Measurements from ENCODE around the gene CHRD. TPM values are rescaled to one million over a fixed set of nuclear protein-coding genes. Genes with fewer than 3 reads are reported as not detected.
A peak's percentile ranks its signal among the peaks of the same experiment; 100 is the strongest.

The CHRD gene
- total RNA-seq, 2 experiments from 2014 or later = 0.22 TPM; not detected in 1

- H3K4me3 ChIP-seq (ENCODE audit: low read length) = peak overlapping the region; percentile 94
- Mint-ChIP-seq H3K4me1 (ENCODE audit: low read depth) (peaks cover 26% of the 10 kb centered on the region), H3K9me3 (no peaks in the 10 kb centered on the region), H3K4me3 (peak overlapping the region; percentile 100), H3K36me3 (ENCODE audit: low read depth) (peaks cover 47% of the 10 kb centered on the region), H3K27ac (peak overlapping the region; percentile 97), H3K27me3 (no peaks in the 10 kb centered on the region)
- no peaks in the 10 kb centered on the region for H3K27me3 ChIP-seq (ENCODE audit: control insufficient read depth in 1 of 2, insufficient read depth in 2 of 2, low read length in 2 of 2)
- CTCF ChIA-PET = interaction anchor here (0.7 to 2.6 kb wide), 3 partner anchors 9 to 151 kb away, joined by 3 to 8 read pairs (median 3); no protein-coding TSS in a partner anchor
- DNase-seq (peak; percentile 81 to 98 (median 90)), ATAC-seq (ENCODE audit: poor library complexity) (peak; percentile 72)
- peak; percentile 48 for TF ChIP-seq CTCF (IDR thresholded peaks at IDR 0.05)
- peaks cover 37% of the 10 kb centered on the region for H3K4me1 ChIP-seq (ENCODE audit: insufficient read depth, low read length)
- peak overlapping the region; percentile 71 to 80 for H3K27ac ChIP-seq (ENCODE audit: low read depth in 1 of 2, low read length in 2 of 2)
- no peaks in the 10 kb centered on the region for H3K9me3 ChIP-seq (ENCODE audit: control insufficient read depth in 1 of 2, insufficient read depth in 1 of 2, low read length in 2 of 2)
- intact Hi-C loops (cut with DNase I, micrococcal nuclease) = loop anchor here in 1 of 2 experiments (2.0 to 10.0 kb wide), 4 partner anchors 64 to 468 kb away; partner anchors contain the start of genes ABCF3, ALG3, EEF1AKMT4 and PSMD2
- POLR2A ChIA-PET = interaction anchor here (0.8 to 1.8 kb wide), 6 partner anchors 9 to 162 kb away, joined by 3 to 5 read pairs (median 3); no protein-coding TSS in a partner anchor
- H3K36me3 ChIP-seq (ENCODE audit: insufficient read depth, low read length) = peaks cover 4% of the 10 kb centered on the region
Measured at GRCh38 chr3:184362668-184363546, 16.9 kb upstream of the CHRD start.

GRCh38 chr3:184366619-184367289, 13.1 kb upstream of the CHRD start:
- no peaks in the 10 kb centered on the region for H3K9me3 Mint-ChIP-seq
- no peak for TF ChIP-seq CTCF (IDR thresholded peaks at IDR 0.05)
- Histone ChIP-seq H3K36me3 (ENCODE audit: insufficient read depth, low read length) (peaks cover 21% of the 10 kb centered on the region), H3K27me3 (ENCODE audit: control insufficient read depth in 1 of 2, insufficient read depth in 2 of 2, low read length in 2 of 2) (no peaks in the 10 kb centered on the region), H3K9me3 (ENCODE audit: control insufficient read depth in 1 of 2, insufficient read depth in 1 of 2, low read length in 2 of 2) (no peaks in the 10 kb centered on the region), H3K4me1 (ENCODE audit: insufficient read depth, low read length) (peaks cover 31% of the 10 kb centered on the region), H3K27ac (ENCODE audit: low read depth in 1 of 2, low read length in 2 of 2) (no peak overlapping the region), H3K4me3 (ENCODE audit: low read length) (no peak overlapping the region)
- H3K4me3 Mint-ChIP-seq = no peak overlapping the region
- no peak for ATAC-seq (ENCODE audit: poor library complexity)
- peaks cover 59% of the 10 kb centered on the region for H3K36me3 Mint-ChIP-seq (ENCODE audit: low read depth)
- DNase-seq = no peak
- H3K27me3 Mint-ChIP-seq = no peaks in the 10 kb centered on the region
- intact Hi-C loops (cut with DNase I, micrococcal nuclease) = loop anchor here in 1 of 2 experiments (10.0 kb wide), 1 partner anchor 472 kb away; no protein-coding TSS in a partner anchor
- no peak overlapping the region for H3K27ac Mint-ChIP-seq
- CTCF ChIA-PET = no interaction called here
- H3K4me1 Mint-ChIP-seq (ENCODE audit: low read depth) = peaks cover 31% of the 10 kb centered on the region
- POLR2A ChIA-PET = interaction anchor here (1.2 kb wide), 1 partner anchor 51 kb away, joined by 4 read pairs; no protein-coding TSS in a partner anchor

- Mint-ChIP-seq H3K4me3 (no peak overlapping the region), H3K4me1 (ENCODE audit: low read depth) (peaks cover 26% of the 10 kb centered on the region)
- POLR2A ChIA-PET = no interaction called here
Measured at GRCh38 chr3:184368116-184368515, 11.7 kb upstream of the CHRD start.

More at GRCh38 chr3:184368116-184368515, 11.7 kb upstream of the CHRD start:
- CTCF ChIA-PET = interaction anchor here (1.1 kb wide), 1 partner anchor 172 kb away, joined by 3 read pairs; no protein-coding TSS in a partner anchor
- no peak for DNase-seq
- Mint-ChIP-seq H3K27ac (no peak overlapping the region), H3K36me3 (ENCODE audit: low read depth) (peaks cover 51% of the 10 kb centered on the region), H3K9me3 (no peaks in the 10 kb centered on the region), H3K27me3 (no peaks in the 10 kb centered on the region)
- H3K9me3 ChIP-seq (ENCODE audit: control insufficient read depth in 1 of 2, insufficient read depth in 1 of 2, low read length in 2 of 2) = no peaks in the 10 kb centered on the region
- H3K4me3 ChIP-seq (ENCODE audit: low read length) = no peak overlapping the region
- ATAC-seq (ENCODE audit: poor library complexity) = no peak
- H3K36me3 ChIP-seq (ENCODE audit: insufficient read depth, low read length) = peaks cover 21% of the 10 kb centered on the region
- H3K27ac ChIP-seq (ENCODE audit: low read depth in 1 of 2, low read length in 2 of 2) = no peak overlapping the region
- H3K27me3 ChIP-seq (ENCODE audit: control insufficient read depth in 1 of 2, insufficient read depth in 2 of 2, low read length in 2 of 2) = no peaks in the 10 kb centered on the region
- no peak for TF ChIP-seq CTCF (IDR thresholded peaks at IDR 0.05)
- H3K4me1 ChIP-seq (ENCODE audit: insufficient read depth, low read length) = peaks cover 18% of the 10 kb centered on the region
- intact Hi-C loops (cut with DNase I, micrococcal nuclease) = loop anchor here in 1 of 2 experiments (2.0 to 10.0 kb wide), 2 partner anchors 409 to 473 kb away; no protein-coding TSS in a partner anchor
